HepG2 (cell line): ENCODE data around the gene ENTPD1. TPM values are rescaled to one million over a fixed set of nuclear protein-coding genes. Genes with fewer than 3 reads are reported as not detected.

Source experiments
- ATF2 ChIP-seq: sonication (generic); formaldehyde crosslinking; IDR thresholded peaks from 2 replicates; pipeline ENCODE4 v1.4.0; 2020; ENCODE audit warnings: missing genetic modification reagents
- EHMT2 ChIP-seq: fragments of 200-600 bp; sonication (generic); IDR thresholded peaks from 2 replicates; pipeline ENCODE4 v1.7.0; 2017; ENCODE audit warnings: antibody characterized with exemption, low read depth, low read length, borderline replicate concordance
- EP300 ChIP-seq, 3 experiments: sonication (generic) in 1 of 3; formaldehyde crosslinking in 1 of 3; IDR thresholded peaks; 2 replicates each; pipeline versions ENCODE4 v1.5.1 to v1.6.1; 2011 to 2020; ENCODE audit warnings: low read depth in 2 of 3, low read length in 2 of 3, borderline replicate concordance in 1 of 3, improper control_type of control experiment in 1 of 3, mild to moderate bottlenecking in 1 of 3, missing genetic modification reagents in 1 of 3, moderate library complexity in 1 of 3
- FOXA3 ChIP-seq: IDR thresholded peaks from 2 replicates; pipeline ENCODE4 v1.6.1; 2016; ENCODE audit warnings: missing genetic modification reagents, missing compliant biosample characterization
- HMG20A ChIP-seq: IDR thresholded peaks from 2 replicates; pipeline ENCODE4 v1.6.1; 2016; ENCODE audit warnings: borderline replicate concordance
- IRF2 ChIP-seq: IDR thresholded peaks from 2 replicates; pipeline ENCODE4 v1.6.1; 2018; ENCODE audit warnings: missing genetic modification reagents, missing compliant biosample characterization
- NCOA2 ChIP-seq: sonication (generic); formaldehyde crosslinking; IDR thresholded peaks from 2 replicates; pipeline ENCODE4 v1.8.0; 2022; ENCODE audit warnings: inconsistent platforms
- NKX3-1 ChIP-seq: sonication (generic); formaldehyde crosslinking; IDR thresholded peaks from 2 replicates; pipeline ENCODE4 v1.5.0; 2020; ENCODE audit warnings: missing genetic modification reagents
- NONO ChIP-seq, 2 experiments: fragments of 450-650 bp in 1 of 2; sonication (generic) in 1 of 2; formaldehyde crosslinking in 1 of 2; IDR thresholded peaks in 1 of 2; conservative IDR thresholded peaks in 1 of 2; 2 replicates each; pipeline versions ENCODE4 v1.6.1 to v1.8.0; 2017 to 2022; ENCODE audit warnings: mild to moderate bottlenecking in 1 of 2, missing genetic modification reagents in 1 of 2, moderate library complexity in 1 of 2
- PHF5A ChIP-seq: IDR thresholded peaks from one replicate; pipeline ENCODE4 v1.6.1; 2018; ENCODE audit warnings: low read depth, missing genetic modification reagents; ENCODE audit not compliant: unreplicated experiment
- SATB2 ChIP-seq: sonication (generic); formaldehyde crosslinking; IDR thresholded peaks from 2 replicates; pipeline ENCODE4 v1.5.0; 2020; ENCODE audit warnings: missing genetic modification reagents
- SOX6 ChIP-seq, 2 experiments: fragments of 450-650 bp in 1 of 2; sonication (generic) in 1 of 2; formaldehyde crosslinking in 1 of 2; IDR thresholded peaks; 2 replicates each; pipeline versions ENCODE4 v1.4.0 to v1.6.1; 2017 to 2020; ENCODE audit warnings: antibody characterized with exemption in 1 of 2, mild to moderate bottlenecking in 1 of 2, missing genetic modification reagents in 1 of 2
- TFDP1 ChIP-seq: IDR thresholded peaks from 2 replicates; pipeline ENCODE4 v1.6.1; 2016; ENCODE audit warnings: missing compliant biosample characterization, missing genetic modification reagents, borderline replicate concordance
- ZEB1 ChIP-seq: IDR thresholded peaks from 2 replicates; pipeline ENCODE4 v1.6.1; 2012; ENCODE audit warnings: mild to moderate bottlenecking, low read depth, inconsistent platforms; ENCODE audit not compliant: insufficient replicate concordance
- ZHX2 ChIP-seq, 2 experiments: sonication (generic) in 1 of 2; formaldehyde crosslinking in 1 of 2; IDR thresholded peaks; 2 replicates each; pipeline versions ENCODE4 v1.6.1 to v1.9.0; 2014 to 2022; ENCODE audit warnings: antibody characterized with exemption in 1 of 2, borderline replicate concordance in 1 of 2, inconsistent platforms in 1 of 2, low read depth in 1 of 2, missing genetic modification reagents in 1 of 2
- ZMYM4 ChIP-seq: sonication (generic); formaldehyde crosslinking; IDR thresholded peaks from 2 replicates; pipeline ENCODE4 v1.8.1; 2023; ENCODE audit warnings: mild to moderate bottlenecking, missing genetic modification reagents
- ZNF160 ChIP-seq: sonication (generic); formaldehyde crosslinking; IDR thresholded peaks from 2 replicates; pipeline ENCODE4 v1.8.0; 2022; ENCODE audit warnings: mild to moderate bottlenecking, inconsistent platforms, missing genetic modification reagents
- ZNF550 ChIP-seq: sonication (generic); formaldehyde crosslinking; IDR thresholded peaks from 2 replicates; pipeline ENCODE4 v1.4.0; 2020; ENCODE audit warnings: mild to moderate bottlenecking, missing genetic modification reagents, borderline replicate concordance
- ZSCAN31 ChIP-seq: sonication (generic); formaldehyde crosslinking; IDR thresholded peaks from 2 replicates; pipeline ENCODE4 v1.5.0; 2020; ENCODE audit warnings: low read depth, mild to moderate bottlenecking, missing genetic modification reagents
- polyA plus RNA-seq, 8 experiments: library from polyadenylated mRNA; depleted of rRNA in 3 of 8; stranded (reverse) in 7 of 8; unstranded in 1 of 8; fragments of >200 nt; fragmentation: Illumina TruSeq in 4 of 8; extraction: Trizol in 4 of 8; gene quantifications; 2 replicates each; pipeline versions ENCODE4 v1.2.1 to v1.2.3, GENCODE V29; 2011 to 2016; ENCODE audit warnings: low read depth in 4 of 8, missing spikeins in 1 of 8, mixed read lengths in 1 of 8; ENCODE audit not compliant: insufficient read depth in 1 of 8
- total RNA-seq, 5 experiments: library from RNA; depleted of rRNA; stranded (reverse); fragments of >200 nt; fragmentation: Illumina TruSeq; extraction: Trizol; gene quantifications; 2 replicates each; pipeline ENCODE4 v1.2.3, GENCODE V29; 2016; ENCODE audit warnings: low read depth in 1 of 5

The ENTPD1 gene
- total and polyA plus RNA-seq, 2 of the 13 experiments (the other 11 are each of a cell fraction or from before 2014, with no cell fraction given): 0.07 TPM

DNA sequence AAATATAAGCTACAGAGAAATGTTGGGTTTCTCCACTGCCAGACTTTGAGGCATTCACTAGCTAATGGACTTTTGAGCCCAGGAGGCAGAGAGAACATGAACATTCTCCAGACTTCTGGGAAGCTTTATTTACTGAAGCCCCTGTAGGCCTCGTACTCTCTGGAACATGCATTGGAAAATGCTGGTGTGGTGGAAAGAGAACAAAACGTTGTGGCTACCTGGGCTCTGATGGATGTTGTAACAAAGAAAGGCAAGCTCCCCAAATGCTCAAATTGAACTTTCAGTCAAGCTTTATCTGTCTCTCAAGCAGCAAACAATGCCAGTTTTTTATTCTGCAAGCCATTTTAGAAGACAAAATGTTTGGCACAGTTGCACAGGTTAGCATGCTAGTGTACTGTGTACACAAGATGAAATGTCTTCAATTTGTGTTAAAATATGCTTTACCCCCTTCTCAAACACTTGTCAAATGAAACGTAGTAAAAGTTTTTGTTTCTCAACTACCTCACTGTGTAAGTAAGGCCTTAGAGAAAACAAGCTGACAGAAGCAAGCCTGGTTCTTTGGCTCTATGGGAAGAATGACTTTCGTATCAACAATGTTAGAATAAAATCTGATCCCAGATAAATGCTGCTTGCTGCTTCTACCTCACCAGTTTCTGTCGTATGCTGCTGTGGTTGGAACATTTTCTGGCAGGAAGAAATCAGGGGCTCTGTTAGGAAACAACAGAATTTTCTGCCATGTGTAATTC lies 80.8 kb downstream of the ENTPD1 start (continued):
- TF ChIP-seq ZHX2 (IDR thresholded peaks at IDR 0.05; ENCODE audit: low read depth) (no peak), ZHX2 (CRISPR knock-in tag; IDR thresholded peaks at IDR 0.05; ENCODE audit: borderline replicate concordance) (peak; percentile 71; the same call in 1 of the 2 replicates), NKX3-1 (CRISPR knock-in tag) (peak; percentile 49), NONO (IDR thresholded peaks at IDR 0.05) (no peak), NONO (CRISPR knock-in tag; conservative IDR thresholded peaks at IDR 0.05) (0 out of 2 replicates have a peak, but pooled peaks have one; percentile 41), HMG20A (CRISPR knock-in tag) (peak; percentile 80; the same call in 1 of the 2 replicates), ZMYM4 (peak; percentile 73), SATB2 (0 out of 2 replicates have a peak, but pooled peaks have one; percentile 27), PHF5A (CRISPR knock-in tag) (peak; percentile 25), ZNF550 (no peak), SOX6 (IDR thresholded peaks at IDR 0.05) (no peak), SOX6 (CRISPR knock-in tag; IDR thresholded peaks at IDR 0.05) (peak; percentile 86), ATF2 (no peak), FOXA3 (CRISPR knock-in tag) (peak; percentile 86), NCOA2 (CRISPR knock-in tag) (peak; percentile 75), EHMT2 (peak; percentile 62; the same call in 1 of the 2 replicates), ZNF160 (peak; percentile 50; the same call in 1 of the 2 replicates), EP300 (IDR thresholded peaks at IDR 0.05; ENCODE audit: low read depth in 2 of 2, low read length in 2 of 2) (peak in 1 of 2 experiments; percentile 81; a peak in 2 of 4 replicates), EP300 (CRISPR knock-in tag; IDR thresholded peaks at IDR 0.05; ENCODE audit: borderline replicate concordance) (peak; percentile 27; the same call in 1 of the 2 replicates), IRF2 (CRISPR knock-in tag) (0 out of 2 replicates have a peak, but pooled peaks have one; percentile 28), ZSCAN31 (CRISPR knock-in tag) (no peak), TFDP1 (CRISPR knock-in tag) (peak; percentile 47; the same call in 1 of the 2 replicates), ZEB1 (peak; percentile 69)
